H9 (cell line): ENCODE data around the gene PHF21B. TPM values are rescaled to one million over a fixed set of nuclear protein-coding genes. Genes with fewer than 3 reads are reported as not detected.
A peak's percentile ranks its signal among the peaks of the same experiment; 100 is the strongest.

Source experiments
- DNase-seq: peaks from one replicate; pipeline ENCODE4 v3.0.0-alpha.2; 2017
- H2AFZ ChIP-seq: one replicate; pipeline ENCODE4 v1.6.1; 2013; ENCODE audit warnings: mild to moderate bottlenecking, low read length, control low read depth, moderate library complexity
- H2AK5ac ChIP-seq: 2 replicates; pipeline ENCODE4 v1.6.1; 2013; ENCODE audit warnings: low read length, control low read depth, mixed read lengths; ENCODE audit not compliant: insufficient read length
- H2BK120ac ChIP-seq: one replicate; pipeline ENCODE4 v1.6.1; 2013; ENCODE audit warnings: low read depth, mild to moderate bottlenecking, low read length, control low read depth, inconsistent platforms; ENCODE audit not compliant: poor library complexity, severe bottlenecking
- H2BK12ac ChIP-seq: 2 replicates; pipeline ENCODE4 v1.6.1; 2013; ENCODE audit warnings: low read length, control low read depth, mixed read lengths, low read depth; ENCODE audit not compliant: insufficient read length
- H2BK15ac ChIP-seq: 2 replicates; pipeline ENCODE4 v1.6.1; 2013; ENCODE audit warnings: low read depth, low read length, control low read depth
- H2BK20ac ChIP-seq: one replicate; pipeline ENCODE4 v1.6.1; 2013; ENCODE audit warnings: low read depth, mild to moderate bottlenecking, low read length, control low read depth, inconsistent platforms; ENCODE audit not compliant: poor library complexity, severe bottlenecking
- H2BK5ac ChIP-seq: 2 replicates; pipeline ENCODE4 v1.6.1; 2013; ENCODE audit warnings: low read length, control low read depth, mixed read lengths; ENCODE audit not compliant: insufficient read length
- H3K14ac ChIP-seq: 2 replicates; pipeline ENCODE4 v1.6.1; 2013; ENCODE audit warnings: low read length, control low read depth; ENCODE audit not compliant: insufficient read depth
- H3K18ac ChIP-seq: 2 replicates; pipeline ENCODE4 v1.6.1; 2013; ENCODE audit warnings: low read depth, mild to moderate bottlenecking, mixed read lengths, low read length, control low read depth; ENCODE audit not compliant: insufficient read length
- H3K23ac ChIP-seq: 2 replicates; pipeline ENCODE4 v1.6.1; 2013; ENCODE audit warnings: low read length, control low read depth, mixed read lengths, low read depth; ENCODE audit not compliant: insufficient read length
- H3K23me2 ChIP-seq: 2 replicates; pipeline ENCODE4 v1.6.1; 2013; ENCODE audit warnings: low read depth, mild to moderate bottlenecking, mixed read lengths, low read length, control low read depth; ENCODE audit not compliant: insufficient read length, poor library complexity, severe bottlenecking
- H3K27ac ChIP-seq: 2 replicates; pipeline ENCODE4 v1.5.1; 2013; ENCODE audit warnings: low read length, control low read depth, mixed read lengths, low read depth; ENCODE audit not compliant: insufficient read length
- H3K27me3 ChIP-seq: 2 replicates; pipeline ENCODE4 v1.6.1; 2013; ENCODE audit warnings: low read length, control low read depth, inconsistent platforms; ENCODE audit not compliant: insufficient read depth
- H3K4ac ChIP-seq: 2 replicates; pipeline ENCODE4 v1.6.1; 2013; ENCODE audit warnings: low read depth, mild to moderate bottlenecking, control low read depth, inconsistent platforms, low read length, moderate library complexity
- H3K4me1 ChIP-seq: 2 replicates; pipeline ENCODE4 v1.6.1; 2013; ENCODE audit warnings: low read length, control low read depth, inconsistent platforms; ENCODE audit not compliant: insufficient read depth
- H3K4me2 ChIP-seq: 2 replicates; pipeline ENCODE4 v1.6.1; 2013; ENCODE audit warnings: low read length, control low read depth, mixed read lengths; ENCODE audit not compliant: insufficient read length, insufficient read depth
- H3K56ac ChIP-seq: 2 replicates; pipeline ENCODE4 v1.6.1; 2013; ENCODE audit warnings: low read depth, mild to moderate bottlenecking, mixed read lengths, low read length, control low read depth; ENCODE audit not compliant: insufficient read length
- H3K79me1 ChIP-seq: 2 replicates; pipeline ENCODE4 v1.6.1; 2013; ENCODE audit warnings: low read depth, mild to moderate bottlenecking, moderate library complexity, low read length, control low read depth, inconsistent platforms; ENCODE audit not compliant: insufficient read depth, poor library complexity, severe bottlenecking
- H3K79me2 ChIP-seq: 2 replicates; pipeline ENCODE4 v1.6.1; 2013; ENCODE audit warnings: low read length, control low read depth, inconsistent platforms; ENCODE audit not compliant: insufficient read depth
- H3K9ac ChIP-seq: 2 replicates; pipeline ENCODE4 v1.6.1; 2013; ENCODE audit warnings: low read length, control low read depth, mixed read lengths; ENCODE audit not compliant: insufficient read length; ENCODE audit errors: extremely low read depth
- H3K9me3 ChIP-seq: one replicate; pipeline ENCODE4 v1.6.1; 2013; ENCODE audit warnings: low read depth, low read length, inconsistent platforms; ENCODE audit not compliant: control insufficient read depth
- H3T11ph ChIP-seq: one replicate; pipeline ENCODE4 v1.6.1; 2013; ENCODE audit warnings: mild to moderate bottlenecking, low read length, control low read depth, inconsistent platforms
- H4K20me1 ChIP-seq: one replicate; pipeline ENCODE4 v1.6.1; 2013; ENCODE audit not compliant: control insufficient read depth, insufficient read length, insufficient read depth
- H4K5ac ChIP-seq: 2 replicates; pipeline ENCODE4 v1.6.1; 2013; ENCODE audit warnings: low read depth, mild to moderate bottlenecking, mixed read lengths, low read length, control low read depth; ENCODE audit not compliant: insufficient read length
- H4K8ac ChIP-seq: replicated peaks from 2 replicates; pipeline ENCODE4 v1.6.1; 2013; ENCODE audit warnings: low read length, control low read depth, mixed read lengths, low read depth; ENCODE audit not compliant: insufficient read length
- H4K91ac ChIP-seq: 2 replicates; pipeline ENCODE4 v1.6.1; 2013; ENCODE audit warnings: low read depth, mild to moderate bottlenecking, moderate library complexity, mixed read lengths, low read length, control low read depth; ENCODE audit not compliant: insufficient read length
- H3K27ac Mint-ChIP-seq, 3 experiments: 2 replicates in 2 of 3; 3 replicates in 1 of 3; pipeline ENCODE4 v1.8.0; 2020 to 2021; ENCODE audit warnings: mixed read lengths in 3 of 3, mild to moderate bottlenecking in 1 of 3, moderate library complexity in 1 of 3
- H3K27me3 Mint-ChIP-seq: 2 replicates; pipeline ENCODE4 v1.8.0; 2021; ENCODE audit warnings: low read depth, mild to moderate bottlenecking, moderate library complexity, mixed read lengths
- H3K36me3 Mint-ChIP-seq, 3 experiments: 2 replicates in 2 of 3; 3 replicates in 1 of 3; pipeline ENCODE4 v1.8.0; 2020 to 2021; ENCODE audit warnings: low read depth in 3 of 3, mixed read lengths in 3 of 3; ENCODE audit not compliant: insufficient read depth in 1 of 3
- H3K4me1 Mint-ChIP-seq, 2 experiments: 2 replicates each; pipeline ENCODE4 v1.8.0; 2020; ENCODE audit warnings: mixed read lengths in 2 of 2
- H3K4me3 Mint-ChIP-seq, 2 experiments: 2 replicates in 1 of 2; 3 replicates in 1 of 2; pipeline ENCODE4 v1.8.0; 2020 to 2021; ENCODE audit warnings: mild to moderate bottlenecking in 2 of 2, mixed read lengths in 2 of 2, moderate library complexity in 1 of 2
- H3K9me3 Mint-ChIP-seq, 2 experiments: 2 replicates in 1 of 2; 3 replicates in 1 of 2; pipeline ENCODE4 v1.8.0; 2020; ENCODE audit warnings: mild to moderate bottlenecking in 2 of 2, mixed read lengths in 2 of 2, moderate library complexity in 1 of 2
- WGBS: extraction: QIAGEN DNeasy Blood & Tissue Kit; methylation state at CpG from one replicate; pipeline ENCODE4 v1.1.7; 2013; ENCODE audit warnings: missing lambda C conversion rate, low lambda C conversion rate, mixed read lengths; ENCODE audit not compliant: insufficient read length; ENCODE audit errors: extremely low coverage; 5-methylcytosine and 5-hydroxymethylcytosine counted together
- total RNA-seq: library from RNA; stranded (reverse); gene quantifications from 2 replicates; pipeline ENCODE4 v1.2.1, GENCODE V29; 2021
- TF ChIP-seq, protein P1 (sequence below): fragments of 200-600 bp; sonication (generic); conservative IDR thresholded peaks from 3 replicates; pipeline ENCODE4 v1.8.0; 2021; ENCODE audit warnings: antibody characterized with exemption, mild to moderate bottlenecking

PHF21B gene
- total RNA-seq, 1 experiment from 2014 or later = 60.3 TPM

DNA sequence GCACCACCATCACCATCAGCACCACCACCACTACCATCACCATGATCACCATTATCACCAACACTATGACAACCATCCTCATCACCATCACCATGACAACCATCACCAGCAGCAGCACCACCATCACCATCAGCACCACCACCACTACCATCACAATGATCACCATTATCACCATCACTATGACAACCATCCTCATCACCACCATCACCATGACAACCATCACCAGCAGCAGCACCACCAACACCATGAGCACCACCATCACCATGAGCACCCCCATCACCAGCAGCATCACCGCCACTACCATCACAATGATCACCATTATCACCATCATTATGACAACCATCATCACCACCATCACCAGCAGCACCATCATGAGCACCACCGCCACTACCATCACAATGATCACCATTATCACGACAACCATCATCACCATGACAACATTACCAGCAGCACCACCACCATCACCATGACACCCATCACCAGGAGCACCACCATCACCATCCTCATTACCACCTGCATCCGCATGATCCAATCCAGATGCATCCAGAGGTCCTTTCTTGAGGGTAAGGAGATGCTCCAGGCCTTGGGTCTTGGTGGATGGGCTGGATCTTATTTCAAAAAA, 23.8 kb downstream of the PHF21B start:
- no peaks in the 10 kb centered on the region for H3K27me3 Mint-ChIP-seq
- WGBS = no CpG with 5 or more reads among the region's 4 CpGs
- peak overlapping the region; percentile 30 for H4K5ac ChIP-seq

More for the DNA sequence above, 23.8 kb downstream of the PHF21B start:
- H3K18ac ChIP-seq = no peak overlapping the region
- H2BK120ac ChIP-seq = no peak overlapping the region
- peaks cover 43% of the 10 kb centered on the region; the same call in 1 of the 2 replicates for H3K79me2 ChIP-seq
- no peak overlapping the region for H3T11ph ChIP-seq
- peak overlapping the region; percentile 74 for H4K8ac ChIP-seq
- peaks cover 12 to 19% of the 10 kb centered on the region in 2 experiments for H3K4me1 Mint-ChIP-seq
- peaks cover 8% of the 10 kb centered on the region for H4K20me1 ChIP-seq
- no peak overlapping the region for H2AFZ ChIP-seq
- H3K4me1 ChIP-seq = no peaks in the 10 kb centered on the region
- TF ChIP-seq, protein P1, sequence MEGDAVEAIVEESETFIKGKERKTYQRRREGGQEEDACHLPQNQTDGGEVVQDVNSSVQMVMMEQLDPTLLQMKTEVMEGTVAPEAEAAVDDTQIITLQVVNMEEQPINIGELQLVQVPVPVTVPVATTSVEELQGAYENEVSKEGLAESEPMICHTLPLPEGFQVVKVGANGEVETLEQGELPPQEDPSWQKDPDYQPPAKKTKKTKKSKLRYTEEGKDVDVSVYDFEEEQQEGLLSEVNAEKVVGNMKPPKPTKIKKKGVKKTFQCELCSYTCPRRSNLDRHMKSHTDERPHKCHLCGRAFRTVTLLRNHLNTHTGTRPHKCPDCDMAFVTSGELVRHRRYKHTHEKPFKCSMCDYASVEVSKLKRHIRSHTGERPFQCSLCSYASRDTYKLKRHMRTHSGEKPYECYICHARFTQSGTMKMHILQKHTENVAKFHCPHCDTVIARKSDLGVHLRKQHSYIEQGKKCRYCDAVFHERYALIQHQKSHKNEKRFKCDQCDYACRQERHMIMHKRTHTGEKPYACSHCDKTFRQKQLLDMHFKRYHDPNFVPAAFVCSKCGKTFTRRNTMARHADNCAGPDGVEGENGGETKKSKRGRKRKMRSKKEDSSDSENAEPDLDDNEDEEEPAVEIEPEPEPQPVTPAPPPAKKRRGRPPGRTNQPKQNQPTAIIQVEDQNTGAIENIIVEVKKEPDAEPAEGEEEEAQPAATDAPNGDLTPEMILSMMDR = no peak
- no peak overlapping the region for H3K23ac ChIP-seq
- H3K9ac ChIP-seq = no peak overlapping the region
- no peak for DNase-seq
- no peak overlapping the region for H3K14ac ChIP-seq
- no peak overlapping the region for H2BK15ac ChIP-seq
- no peak overlapping the region for H3K4ac ChIP-seq
- H3K79me1 ChIP-seq = peaks cover 4% of the 10 kb centered on the region
- H3K4me2 ChIP-seq = no peak overlapping the region
- H3K36me3 Mint-ChIP-seq = peaks cover 21 to 41% (median 35%) of the 10 kb centered on the region in 3 experiments
- H2AK5ac ChIP-seq = no peak overlapping the region
- peaks cover 2 to 4% of the 10 kb centered on the region in 2 experiments; a peak in 3 of 5 replicates for H3K9me3 Mint-ChIP-seq
- no peaks in the 10 kb centered on the region for H3K27me3 ChIP-seq
- no peak overlapping the region for H4K91ac ChIP-seq
- no peak overlapping the region for H3K56ac ChIP-seq
- no peaks in the 10 kb centered on the region for H3K23me2 ChIP-seq
- no peak overlapping the region for H3K27ac Mint-ChIP-seq
- no peak overlapping the region for H2BK5ac ChIP-seq
- H3K27ac ChIP-seq = no peak overlapping the region
- H2BK12ac ChIP-seq = no peak overlapping the region
- no peaks in the 10 kb centered on the region for H3K9me3 ChIP-seq
- no peak overlapping the region for H3K4me3 Mint-ChIP-seq
- H2BK20ac ChIP-seq = no peak overlapping the region
